A549 treated with DMSO at 1 μM for 4 hours (cell line): ENCODE results near the gene KDM3A. TPM values are rescaled to one million over a fixed set of nuclear protein-coding genes. Genes with fewer than 3 reads are reported as not detected.

Experiments used
- total RNA-seq: library from RNA; stranded (reverse); fragments of 200-300 nt; extraction: Qiagen RNA extraction; gene quantifications from 5 replicates; pipeline ENCODE4 v1.2.3, GENCODE V29; 2022; ENCODE audit warnings: low read depth

The KDM3A gene
- 24.2 to 31.2 TPM (median 29.7 TPM) in 5 replicates for total RNA-seq

DNA sequence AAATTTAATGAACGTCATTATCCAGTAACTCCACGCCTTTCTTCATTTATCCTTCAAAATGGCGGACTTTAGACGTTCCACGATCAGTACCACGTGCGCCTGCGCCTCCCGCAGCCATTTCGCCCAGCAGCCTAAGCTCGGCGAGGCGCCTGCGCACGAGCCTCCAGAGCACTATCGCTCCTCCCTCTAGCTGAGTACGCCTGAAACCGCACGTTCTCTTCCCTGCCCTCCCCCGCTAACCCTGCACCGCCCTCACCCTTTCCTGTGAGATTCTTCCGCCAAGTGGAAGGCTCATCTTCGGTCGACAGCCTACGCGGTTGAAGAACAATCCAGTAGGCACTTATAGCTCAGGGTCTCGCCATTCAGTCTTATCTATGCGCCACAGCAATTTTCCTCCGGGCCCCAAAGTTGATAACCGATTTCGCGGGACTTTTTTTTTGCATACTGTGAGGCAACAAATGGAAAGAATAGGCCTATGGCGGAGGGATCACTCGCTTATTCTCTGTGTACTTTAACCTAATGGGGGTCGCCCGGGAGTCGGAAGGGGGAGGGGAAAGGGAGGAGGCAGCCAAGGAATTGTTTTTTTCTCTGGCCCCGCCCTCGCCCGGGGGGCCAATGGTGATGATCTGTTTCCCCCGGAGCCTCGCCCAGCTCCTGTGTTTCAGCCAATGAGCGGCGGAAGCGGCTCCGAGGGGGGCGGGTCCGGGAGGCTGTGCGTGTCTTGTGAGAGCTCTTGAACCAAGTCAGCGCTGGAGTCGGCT lies at the start of gene KDM3A:
Gene KDM3A (plus strand): TSS at position 741 of the 761 bp plus-strand sequence. CDS start 677 bp downstream, outside the sequence.

Other genes starting within 250 kb of the KDM3A start
- 108 to 126 TPM (median 117 TPM) in 5 replicates for gene IMMT, start 245.9 kb upstream of the KDM3A start, total RNA-seq
- gene MRPL35, start 241.9 kb upstream of the KDM3A start, total RNA-seq, result 70.0 to 93.2 TPM (median 78.7 TPM) in 5 replicates
- 0.53 to 1.1 TPM (median 0.83 TPM) in 5 replicates for gene REEP1, start 103.7 kb upstream of the KDM3A start, total RNA-seq
- gene CHMP3, start 122.1 kb downstream of the KDM3A start, total RNA-seq, result 120 to 131 TPM (median 131 TPM) in 5 replicates
- gene RNF103, start 182.5 kb downstream of the KDM3A start, total RNA-seq, result 34.7 to 45.8 TPM (median 39.7 TPM) in 5 replicates